Breast epithelium (tissue), 3 donors: ENCODE data around the gene RNF4.

ENCODE experiments used
- POLR2AphosphoS5 ChIP-seq, 3 donors: sonication (generic); formaldehyde crosslinking; IDR thresholded peaks; one replicate each; pipeline ENCODE4 v1.6.1; 2017; ENCODE audit warnings: antibody characterized with exemption in 3 of 3
- TF ChIP-seq, protein P1 (sequence below), 3 donors: fragments of 450-650 bp; IDR thresholded peaks; one replicate each; pipeline ENCODE4 v1.5.1; 2016 to 2017; ENCODE audit warnings: antibody characterized with exemption in 3 of 3, mild to moderate bottlenecking in 3 of 3, moderate library complexity in 3 of 3

DNA sequence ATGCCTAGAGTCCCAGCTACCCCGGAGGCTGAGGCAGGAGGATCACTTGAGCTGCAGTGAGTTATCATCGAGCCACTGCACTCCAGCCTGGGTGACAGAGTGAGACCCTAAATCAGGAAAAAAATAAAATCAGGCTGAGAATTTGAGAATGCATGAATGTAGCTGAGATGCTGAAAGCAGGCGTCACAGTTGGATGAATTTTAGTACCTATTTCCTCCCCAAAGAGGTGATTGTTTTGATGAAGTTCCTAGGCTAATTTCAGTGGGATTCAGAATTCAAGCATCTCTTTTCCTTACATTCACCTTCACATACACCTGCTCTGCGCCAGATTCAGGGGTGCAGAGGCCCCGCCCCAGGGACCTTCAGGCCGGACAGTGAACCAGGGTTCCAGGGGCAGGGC, 47.0 kb upstream of the RNF4 start:
- TF ChIP-seq POLR2AphosphoS5 (IDR thresholded peaks at IDR 0.05), result no peak
- TF ChIP-seq, protein P1, sequence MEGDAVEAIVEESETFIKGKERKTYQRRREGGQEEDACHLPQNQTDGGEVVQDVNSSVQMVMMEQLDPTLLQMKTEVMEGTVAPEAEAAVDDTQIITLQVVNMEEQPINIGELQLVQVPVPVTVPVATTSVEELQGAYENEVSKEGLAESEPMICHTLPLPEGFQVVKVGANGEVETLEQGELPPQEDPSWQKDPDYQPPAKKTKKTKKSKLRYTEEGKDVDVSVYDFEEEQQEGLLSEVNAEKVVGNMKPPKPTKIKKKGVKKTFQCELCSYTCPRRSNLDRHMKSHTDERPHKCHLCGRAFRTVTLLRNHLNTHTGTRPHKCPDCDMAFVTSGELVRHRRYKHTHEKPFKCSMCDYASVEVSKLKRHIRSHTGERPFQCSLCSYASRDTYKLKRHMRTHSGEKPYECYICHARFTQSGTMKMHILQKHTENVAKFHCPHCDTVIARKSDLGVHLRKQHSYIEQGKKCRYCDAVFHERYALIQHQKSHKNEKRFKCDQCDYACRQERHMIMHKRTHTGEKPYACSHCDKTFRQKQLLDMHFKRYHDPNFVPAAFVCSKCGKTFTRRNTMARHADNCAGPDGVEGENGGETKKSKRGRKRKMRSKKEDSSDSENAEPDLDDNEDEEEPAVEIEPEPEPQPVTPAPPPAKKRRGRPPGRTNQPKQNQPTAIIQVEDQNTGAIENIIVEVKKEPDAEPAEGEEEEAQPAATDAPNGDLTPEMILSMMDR (IDR thresholded peaks at IDR 0.05), result no peak
